Measurements from ENCODE around the gene FARS2. TPM values are rescaled to one million over a fixed set of nuclear protein-coding genes. Genes with fewer than 3 reads are reported as not detected.

Gene FARS2
- total and polyA plus RNA-seq, 2 donors (not counting 1 experiment from before 2014, with no cell fraction given) = 33.0 to 35.5 TPM

GRCh38 chr6:5617179-5617578, 355.9 kb downstream of the FARS2 start:
- POLR2A ChIA-PET = no interaction called here

DNA sequence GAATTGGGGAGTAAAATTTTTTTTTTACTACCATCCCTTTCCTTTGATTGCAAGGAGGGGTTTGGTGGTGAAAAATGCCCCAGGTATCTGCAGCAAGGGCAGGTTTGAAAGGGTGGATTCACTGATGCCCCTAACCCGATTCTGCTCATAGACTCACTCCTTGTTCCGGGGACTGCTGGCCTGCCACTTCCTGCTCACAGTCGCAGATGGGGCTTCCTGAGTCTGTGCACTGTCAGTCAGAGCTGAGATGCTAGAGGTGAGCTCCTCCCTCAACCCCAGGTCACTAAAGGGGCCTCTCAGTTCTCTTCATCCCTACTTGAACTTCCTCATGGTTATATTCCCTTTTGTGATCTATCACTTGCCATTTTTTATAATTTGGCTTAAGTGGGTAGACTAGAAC, 357.9 kb downstream of the FARS2 start:
- Mint-ChIP-seq H3K9me3 (ENCODE audit: insufficient read depth) (no peaks in the 10 kb centered on the region), H3K4me3 (peak overlapping the region; percentile 44), H3K27ac (peak overlapping the region; percentile 60), H3K4me1 (peaks cover 17% of the 10 kb centered on the region), H3K27me3 (no peaks in the 10 kb centered on the region)
- peak overlapping the region; percentile 73 for H2AFZ ChIP-seq (ENCODE audit: insufficient read depth, low read depth, low read length, poor library complexity, severe bottlenecking)
- peak overlapping the region; percentile 34 to 56 for H3K27ac ChIP-seq (ENCODE audit: low read length in 2 of 2)
- H3K4me3 ChIP-seq (ENCODE audit: control extremely low read depth in 1 of 5, extremely low read depth in 1 of 5, insufficient read depth in 1 of 5, low read depth in 2 of 5, low read length in 4 of 5) = peak overlapping the region in 1 of 5 experiments; percentile 44
- intact Hi-C loops (cut with micrococcal nuclease) = no loop called here
- POLR2A ChIA-PET = interaction anchor here (0.9 kb wide), 1 partner anchor 105 kb away, joined by 3 read pairs; no protein-coding TSS in a partner anchor
- no peaks in the 10 kb centered on the region for H4K20me1 ChIP-seq (ENCODE audit: control insufficient read depth, insufficient read depth, low read length, poor library complexity, severe bottlenecking)
- H3K4me1 ChIP-seq (ENCODE audit: control insufficient read depth in 2 of 2, insufficient read depth in 2 of 2, low read length in 2 of 2) = peaks cover 12% of the 10 kb centered on the region in 2 donors
- peak; percentile 76 for ATAC-seq (ENCODE audit: low read depth)
- no peaks in the 10 kb centered on the region for H3K79me2 ChIP-seq (ENCODE audit: control insufficient read depth, insufficient read depth, low read length)
- 29% methylated on average over 3 of the region's 3 CpGs for WGBS (ENCODE audit: insufficient coverage)
- TF ChIP-seq EZH2 (IDR thresholded peaks at IDR 0.05; ENCODE audit: borderline replicate concordance, insufficient read depth, low read depth, low read length, poor library complexity, severe bottlenecking) (no peak), CTCF (IDR thresholded peaks at IDR 0.05) (no peak)
- peak overlapping the region; percentile 67 for H3K4me2 ChIP-seq (replicated peaks; ENCODE audit: low read depth, low read length, poor library complexity, severe bottlenecking)
- H3K27me3 ChIP-seq (replicated peaks in 1 of 4; ENCODE audit: control extremely low read depth in 1 of 4, control insufficient read depth in 3 of 4, insufficient read depth in 4 of 4, low read length in 3 of 4) = no peaks in the 10 kb centered on the region
- no peaks in the 10 kb centered on the region for H3K9me3 ChIP-seq (ENCODE audit: control extremely low read depth in 1 of 3, control insufficient read depth in 2 of 3, insufficient read depth in 1 of 3, low read length in 2 of 3)
- CTCF ChIA-PET = interaction anchor here (1.8 kb wide), 1 partner anchor 148 kb away, joined by 6 read pairs; no protein-coding TSS in a partner anchor
- H3K9ac ChIP-seq (ENCODE audit: low read length) = peak overlapping the region; percentile 40
- H3K36me3 ChIP-seq (replicated peaks in 1 of 2; ENCODE audit: control extremely low read depth in 1 of 2, control insufficient read depth in 1 of 2, extremely low read depth in 1 of 2, insufficient read depth in 2 of 2, low read length in 1 of 2) = no peaks in the 10 kb centered on the region
- DNase-seq = peak; percentile 51

More at GRCh38 chr6:5617179-5617578, 355.9 kb downstream of the FARS2 start:
- no peak for DNase-seq
- CTCF ChIA-PET = interaction anchor here (1.3 kb wide), 1 partner anchor 51 kb away, joined by 3 read pairs; no protein-coding TSS in a partner anchor
- Histone ChIP-seq H3K36me3 (replicated peaks in 1 of 2; ENCODE audit: control extremely low read depth in 1 of 2, control insufficient read depth in 1 of 2, extremely low read depth in 1 of 2, insufficient read depth in 2 of 2, low read length in 1 of 2) (no peaks in the 10 kb centered on the region), H2AFZ (ENCODE audit: insufficient read depth, low read depth, low read length, poor library complexity, severe bottlenecking) (no peak overlapping the region), H3K9ac (ENCODE audit: low read length) (no peak overlapping the region), H3K4me2 (replicated peaks; ENCODE audit: low read depth, low read length, poor library complexity, severe bottlenecking) (no peak overlapping the region), H4K20me1 (ENCODE audit: control insufficient read depth, insufficient read depth, low read length, poor library complexity, severe bottlenecking) (no peaks in the 10 kb centered on the region), H3K4me3 (ENCODE audit: control extremely low read depth in 1 of 5, extremely low read depth in 1 of 5, insufficient read depth in 1 of 5, low read depth in 2 of 5, low read length in 4 of 5) (no peak overlapping the region), H3K27me3 (replicated peaks in 1 of 4; ENCODE audit: control extremely low read depth in 1 of 4, control insufficient read depth in 3 of 4, insufficient read depth in 4 of 4, low read length in 3 of 4) (no peaks in the 10 kb centered on the region), H3K27ac (ENCODE audit: low read length in 2 of 2) (no peak overlapping the region), H3K79me2 (ENCODE audit: control insufficient read depth, insufficient read depth, low read length) (no peaks in the 10 kb centered on the region), H3K9me3 (ENCODE audit: control extremely low read depth in 1 of 3, control insufficient read depth in 2 of 3, insufficient read depth in 1 of 3, low read length in 2 of 3) (no peaks in the 10 kb centered on the region), H3K4me1 (ENCODE audit: control insufficient read depth in 2 of 2, insufficient read depth in 2 of 2, low read length in 2 of 2) (peaks cover 12% of the 10 kb centered on the region in 2 donors)
- Mint-ChIP-seq H3K4me1 (peaks cover 21% of the 10 kb centered on the region), H3K4me3 (no peak overlapping the region), H3K27ac (no peak overlapping the region), H3K9me3 (ENCODE audit: insufficient read depth) (no peaks in the 10 kb centered on the region), H3K27me3 (no peaks in the 10 kb centered on the region)
- intact Hi-C loops (cut with micrococcal nuclease) = no loop called here
- no peak for TF ChIP-seq CTCF (IDR thresholded peaks at IDR 0.05)
- no peak for TF ChIP-seq EZH2 (IDR thresholded peaks at IDR 0.05; ENCODE audit: borderline replicate concordance, insufficient read depth, low read depth, low read length, poor library complexity, severe bottlenecking)
- WGBS (ENCODE audit: insufficient coverage) = no CpG with 5 or more reads among the region's 1 CpG
- no peak for ATAC-seq (ENCODE audit: low read depth)
